Non-pigmented ciliary epithelial cell (primary cell): ENCODE measurements around the gene ACSS2.

Experiments
- DNase-seq: peaks from one replicate; pipeline ENCODE4 v3.0.0-alpha.2; 2010; ENCODE audit warnings: low read depth

ACSS2 gene

GRCh38 chr20:34876406-34877282 lies at the start of gene ACSS2:
ACSS2 (plus strand) TSS chr20:34876612; CDS start chr20:34876646, 34 bp downstream.
- DNase-seq = no peak

- DNase-seq = no peak
These were observed 47.2 kb upstream of the ACSS2 start for GRCh38 chr20:34829191-34829590.

GRCh38 chr20:34831936-34832335 lies 44.5 kb upstream of the ACSS2 start:
- no peak for DNase-seq

GRCh38 chr20:34834459-34834893 lies 41.9 kb upstream of the ACSS2 start:
- DNase-seq = no peak

GRCh38 chr20:34842143-34842542 lies 34.3 kb upstream of the ACSS2 start:
- no peak for DNase-seq

GRCh38 chr20:34843421-34843820 lies 33.0 kb upstream of the ACSS2 start:
- DNase-seq = no peak

GRCh38 chr20:34848597-34848996 lies 27.8 kb upstream of the ACSS2 start:
- DNase-seq = no peak

GRCh38 chr20:34849778-34850177 lies 26.6 kb upstream of the ACSS2 start:
- no peak for DNase-seq

GRCh38 chr20:34850969-34851368 lies 25.4 kb upstream of the ACSS2 start:
- no peak for DNase-seq

- DNase-seq = no peak
These were observed 24.1 kb upstream of the ACSS2 start for GRCh38 chr20:34852298-34852697.

- no peak for DNase-seq
These were observed 17.0 kb upstream of the ACSS2 start for GRCh38 chr20:34859367-34859766.

- DNase-seq = no peak
These were observed 16.4 kb upstream of the ACSS2 start for GRCh38 chr20:34859826-34860545.

- no peak for DNase-seq
These were observed 14.9 kb upstream of the ACSS2 start for GRCh38 chr20:34861386-34862084.

GRCh38 chr20:34862724-34863123 lies 13.7 kb upstream of the ACSS2 start:
- no peak for DNase-seq

GRCh38 chr20:34863421-34863965 lies 12.9 kb upstream of the ACSS2 start:
- DNase-seq = no peak

- DNase-seq = no peak
These were observed 12.2 kb upstream of the ACSS2 start for GRCh38 chr20:34864216-34864615.

GRCh38 chr20:34871320-34871926 lies 5.0 kb upstream of the ACSS2 start:
- no peak for DNase-seq

- no peak for DNase-seq
These were observed 4.3 kb upstream of the ACSS2 start for GRCh38 chr20:34871966-34872621.

- DNase-seq = no peak
These were observed 3.7 kb upstream of the ACSS2 start, which contains the start of gene GGT7 for GRCh38 chr20:34872622-34873224. GGT7 (minus strand) TSS chr20:34872856; CDS start chr20:34872815, 41 bp downstream.

GRCh38 chr20:34873583-34874093 lies 2.8 kb upstream of the ACSS2 start:
- no peak for DNase-seq
